HG02840 (cell line): ENCODE measurements around the gene COL4A5.
"Not testable (repeated sequence)": the region's sequence is repeated elsewhere in the genome, so short reads cannot be mapped to it uniquely, and the experiment has no call there.

Source experiments
- ATAC-seq: cut with Tn5 transposase; IDR thresholded peaks from one replicate; pipeline ENCODE4 v1.9.1; 2021; ENCODE audit warnings: mild to moderate bottlenecking, moderate library complexity, moderate number of reproducible peaks; ENCODE audit not compliant: unreplicated experiment, low FRiP score

COL4A5 gene

DNA sequence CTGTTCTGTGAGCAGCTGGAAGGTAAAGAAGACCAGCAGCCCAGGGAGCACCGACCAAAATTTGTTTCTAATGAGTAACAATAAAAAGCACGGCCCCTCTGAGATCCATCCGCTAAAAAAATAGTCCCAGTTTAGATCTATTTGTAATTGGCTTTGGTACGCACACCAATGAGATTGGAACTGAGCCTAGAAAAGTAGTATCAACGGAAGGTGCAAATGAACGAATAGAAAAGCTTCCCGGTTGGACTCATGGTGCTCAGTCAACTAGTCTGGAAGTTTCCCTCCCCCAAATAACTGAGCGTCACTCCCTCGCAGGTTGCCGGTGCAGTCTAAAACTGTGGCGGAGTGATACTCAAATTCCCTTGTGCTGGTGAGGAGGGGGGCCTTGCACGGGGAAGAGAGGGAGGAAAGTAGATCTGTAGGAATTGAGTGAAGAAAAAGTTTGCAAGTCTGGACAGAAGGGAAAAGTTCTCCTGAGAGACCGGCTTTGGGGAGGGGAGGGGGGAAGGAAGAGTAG, at the start of gene COL4A5:
TSS of gene COL4A5 (plus strand) at position 413 of the 517 bp plus-strand sequence. CDS start 288 bp downstream, outside the sequence.
- no peak for ATAC-seq

DNA sequence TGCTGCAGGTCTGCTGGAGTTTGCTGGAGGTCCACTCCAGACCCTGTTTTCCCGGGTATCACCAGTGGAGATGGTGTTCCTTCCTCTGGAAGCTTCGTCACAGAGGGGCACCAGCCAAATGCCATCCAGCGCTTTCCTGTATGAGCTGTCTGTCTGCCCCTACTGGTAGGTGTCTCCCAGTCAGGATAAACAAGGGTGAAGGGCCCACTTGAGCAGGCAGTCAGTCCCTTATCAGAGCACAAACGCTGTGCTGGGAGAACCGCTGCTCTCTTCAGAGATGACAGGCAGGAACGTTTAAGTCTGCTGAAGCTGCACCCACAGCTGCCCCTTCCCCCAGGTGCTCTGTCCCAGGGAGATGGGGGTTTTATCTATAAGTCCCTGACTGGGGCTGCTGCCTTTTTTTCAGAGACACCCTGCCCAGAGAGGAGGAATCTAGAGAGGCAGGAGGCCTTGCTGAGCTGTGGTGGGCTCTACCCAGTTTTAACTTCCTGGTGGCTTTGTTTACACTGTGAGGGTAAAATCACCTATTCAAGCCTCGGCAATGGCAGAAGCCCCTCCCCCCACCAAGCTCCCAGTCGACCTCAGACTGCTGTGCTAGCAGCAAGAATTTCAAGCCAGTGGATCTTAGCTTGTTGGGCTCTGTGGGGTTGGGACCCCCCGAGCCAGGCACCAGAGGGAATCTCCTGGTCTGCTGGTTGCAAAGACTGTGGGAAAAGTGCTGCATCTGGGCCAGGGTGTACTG, 48.5 kb upstream of the COL4A5 start:
- ATAC-seq, result not testable (repeated sequence)

DNA sequence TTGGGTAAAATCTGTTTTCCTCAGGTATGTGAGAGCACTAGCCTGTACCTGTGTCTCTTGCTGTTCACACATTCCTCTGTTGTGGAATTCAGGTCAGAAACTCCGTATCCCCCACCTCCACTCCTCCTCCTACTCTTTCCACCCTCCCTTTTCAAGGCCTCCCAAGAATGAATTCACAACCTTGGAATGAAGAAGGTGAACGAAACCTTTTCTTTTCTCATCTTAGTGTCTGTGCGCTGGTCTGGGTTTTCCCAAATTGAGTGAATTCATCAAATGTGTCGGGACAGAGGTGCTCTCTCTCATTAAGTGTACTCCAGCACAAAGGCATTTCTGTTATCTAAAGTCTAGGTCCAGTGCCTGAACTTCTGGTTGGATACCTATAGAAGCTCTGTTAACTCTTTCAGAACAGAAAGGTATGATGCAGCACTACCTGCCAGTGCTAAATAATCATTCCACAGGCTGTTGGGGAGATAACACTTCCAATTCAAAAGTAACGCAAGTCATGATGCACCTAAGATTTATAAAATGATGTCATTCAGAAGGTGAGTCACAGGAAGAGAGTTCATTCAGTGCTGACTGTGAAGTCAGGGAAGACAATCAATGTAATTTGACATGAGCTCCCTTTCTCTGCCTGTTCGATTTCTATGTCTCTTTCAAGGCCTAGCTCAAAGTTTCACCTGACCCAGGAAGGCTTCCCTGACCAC, 43.3 kb upstream of the COL4A5 start:
- no peak for ATAC-seq

DNA sequence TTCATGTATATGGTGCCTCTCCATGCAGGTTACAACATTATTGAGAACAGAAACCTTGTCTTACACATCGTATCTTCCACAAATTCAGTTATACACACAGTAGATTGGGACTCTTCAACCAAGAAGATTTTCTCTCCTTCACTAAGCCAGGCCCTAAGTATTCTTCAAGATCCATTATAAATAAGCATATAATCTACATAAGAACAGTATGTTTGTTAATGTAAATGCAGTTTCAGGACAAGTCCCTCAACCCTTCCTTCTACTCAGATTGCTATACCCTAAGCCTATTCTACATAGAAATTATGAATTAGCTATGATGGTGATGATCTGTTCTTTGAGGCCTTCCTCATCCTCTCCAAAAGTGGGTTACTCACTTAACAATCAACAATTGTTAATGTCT, 42.7 kb upstream of the COL4A5 start:
- ATAC-seq, result no peak

DNA sequence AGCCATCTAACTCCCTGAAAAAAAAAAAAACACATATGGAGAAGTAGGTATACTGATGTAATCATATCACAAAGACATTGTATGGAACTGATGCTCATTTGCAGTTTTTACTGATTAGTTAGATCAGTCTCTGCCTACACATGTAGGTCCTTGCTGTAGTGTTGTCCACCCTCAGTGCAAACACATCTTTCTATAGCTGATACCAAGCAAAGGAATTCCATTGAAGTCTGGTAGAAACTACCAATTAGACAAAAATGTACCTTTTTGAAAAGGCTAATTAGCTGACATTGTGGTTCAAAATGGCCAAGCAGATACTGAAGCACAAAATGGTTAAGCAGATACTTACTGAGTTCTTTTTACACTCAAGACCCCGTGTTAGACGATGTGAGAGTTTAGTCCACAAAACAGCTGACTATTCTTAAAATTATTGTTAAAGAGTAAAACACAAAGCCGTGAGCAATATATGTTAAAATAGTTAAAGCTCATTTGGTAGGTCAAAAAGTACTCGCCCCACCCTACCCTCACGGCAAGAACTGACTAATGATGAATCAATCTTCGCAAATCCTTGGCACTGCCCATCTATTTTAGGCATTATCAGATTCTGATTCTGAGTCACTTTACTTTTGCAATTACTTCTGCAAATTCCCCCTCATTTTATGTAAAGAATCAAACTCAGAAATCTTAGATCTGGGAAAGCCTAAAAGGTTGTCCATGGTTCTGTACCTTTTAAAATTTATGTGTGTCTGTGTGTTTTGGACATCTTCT, 41.8 kb upstream of the COL4A5 start:
- ATAC-seq, result no peak

DNA sequence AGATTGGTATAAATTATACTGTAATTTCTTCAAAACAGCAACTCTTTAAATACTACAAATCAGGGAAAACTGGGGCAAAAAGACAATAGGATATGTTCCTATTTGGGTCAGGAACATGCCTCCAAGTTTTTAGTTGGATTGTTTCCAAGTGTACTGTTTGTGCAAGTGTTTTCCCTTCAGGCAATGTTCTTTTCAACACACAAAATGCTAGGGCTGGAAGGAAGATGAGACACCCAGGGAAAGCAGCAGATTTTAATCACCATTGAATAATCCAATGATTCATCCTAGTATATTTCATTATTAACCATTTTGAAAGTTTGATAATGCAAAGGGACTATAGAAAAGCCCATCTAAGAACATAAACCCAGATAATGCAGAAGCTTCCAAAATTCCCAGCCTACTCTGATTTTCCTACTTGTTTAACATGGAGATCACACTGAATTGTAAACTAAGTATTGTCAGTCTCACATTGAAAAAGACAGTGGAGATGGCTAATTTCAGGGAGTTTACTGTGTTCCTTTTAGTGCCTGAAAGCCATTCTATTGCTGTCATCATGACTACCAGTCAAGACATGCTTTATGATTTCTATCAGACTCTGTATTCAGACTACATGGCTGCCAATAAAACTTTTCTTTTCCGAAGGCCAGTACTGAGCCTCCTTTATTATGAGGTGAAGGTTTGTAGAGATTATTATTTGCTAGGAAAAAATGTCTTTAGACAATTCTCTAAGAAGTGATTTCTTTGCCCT, 40.0 kb upstream of the COL4A5 start:
- no peak for ATAC-seq

DNA sequence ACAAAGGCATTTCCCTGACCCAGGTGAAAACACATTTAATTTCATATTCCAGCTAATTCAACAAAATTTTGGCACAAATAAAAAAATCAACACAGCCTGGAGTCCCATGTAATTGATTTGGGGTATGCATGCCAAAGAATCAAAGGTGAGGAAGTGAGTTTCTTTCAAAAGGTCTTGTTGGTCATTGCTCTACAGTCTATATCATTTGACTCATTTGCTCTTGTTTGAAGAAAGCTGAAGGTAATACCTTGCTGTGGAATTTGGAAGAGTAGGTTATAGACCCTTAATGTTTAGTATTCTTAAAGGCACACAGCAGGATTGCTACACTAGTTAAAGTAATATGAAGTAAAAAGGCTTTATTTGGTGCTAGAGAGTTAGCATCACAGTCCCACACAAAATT, 26.9 kb upstream of the COL4A5 start:
- ATAC-seq, result no peak

DNA sequence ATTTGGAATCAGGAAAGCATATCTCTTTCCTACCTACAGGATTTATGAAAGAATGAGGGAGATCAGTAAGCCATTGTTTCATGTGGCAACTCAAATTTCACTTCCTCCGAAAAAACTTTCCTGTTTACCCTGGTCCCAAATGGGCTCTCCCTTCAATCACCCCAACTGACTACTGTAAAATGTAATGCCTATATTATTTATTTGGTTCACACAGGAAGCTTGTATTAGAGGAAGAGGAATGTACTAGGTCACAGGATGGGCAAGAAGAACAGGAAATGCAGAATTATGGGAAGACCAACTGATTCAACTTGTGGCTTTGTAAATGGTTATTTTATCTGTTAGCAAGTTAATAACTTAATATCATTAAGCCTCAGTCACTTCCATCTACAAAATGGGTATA, 24.5 kb upstream of the COL4A5 start:
- no peak for ATAC-seq

DNA sequence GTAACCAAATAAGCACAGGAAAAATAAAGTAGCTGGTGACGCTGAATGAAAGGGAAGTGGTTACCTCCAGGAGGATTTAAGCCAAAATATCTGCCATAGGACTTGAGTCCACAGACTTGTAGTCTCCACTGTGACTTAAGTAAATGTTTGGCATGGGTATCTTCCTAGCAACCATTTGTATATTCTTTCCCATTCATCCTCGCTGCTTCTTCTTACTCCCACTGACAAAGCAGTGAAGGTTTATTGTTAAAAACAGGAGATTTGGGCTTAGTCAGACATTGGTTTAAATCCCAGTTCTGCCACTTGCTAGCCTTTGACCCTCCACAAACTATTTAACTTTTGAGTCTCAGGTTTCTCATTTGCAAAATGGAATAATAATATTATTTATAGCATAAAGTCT, 23.7 kb upstream of the COL4A5 start:
- no peak for ATAC-seq

DNA sequence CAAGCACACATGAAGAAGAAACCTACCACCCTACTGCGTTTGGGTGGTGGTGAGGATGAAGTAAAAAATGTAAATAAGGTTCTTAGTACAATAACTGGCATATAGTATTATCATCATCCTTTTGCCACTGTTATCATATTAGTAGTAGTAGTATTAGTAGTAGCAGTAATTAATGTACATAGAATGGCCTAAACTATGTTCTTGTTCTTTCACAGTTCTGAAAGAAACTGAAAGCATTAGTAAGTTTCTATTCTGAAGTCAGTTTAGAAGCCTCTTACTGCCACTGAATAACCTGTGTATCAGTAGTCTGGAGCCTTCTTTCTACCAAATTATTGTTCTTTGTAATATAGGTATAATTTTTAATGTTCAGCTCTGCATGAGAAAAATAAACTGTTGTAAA, 22.4 kb upstream of the COL4A5 start:
- ATAC-seq, result no peak

DNA sequence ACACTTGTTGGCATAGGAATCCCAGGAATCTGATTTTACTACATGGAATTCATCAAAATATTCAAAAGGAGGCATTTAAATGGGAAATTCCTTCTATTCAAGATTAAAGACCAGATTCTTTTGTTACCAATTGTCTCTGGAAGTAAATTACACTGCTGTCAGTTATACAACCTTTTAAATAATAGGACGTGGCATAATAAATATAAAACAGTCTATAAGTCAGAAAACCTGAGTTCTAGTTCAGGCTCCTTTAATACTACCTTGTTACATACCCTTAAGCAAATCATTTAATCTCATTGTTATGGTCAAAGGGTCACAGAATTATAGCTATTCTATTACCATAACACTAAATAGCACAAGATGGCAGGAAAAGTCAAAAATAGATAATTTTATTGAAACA, 20.2 kb upstream of the COL4A5 start:
- ATAC-seq, result no peak

DNA sequence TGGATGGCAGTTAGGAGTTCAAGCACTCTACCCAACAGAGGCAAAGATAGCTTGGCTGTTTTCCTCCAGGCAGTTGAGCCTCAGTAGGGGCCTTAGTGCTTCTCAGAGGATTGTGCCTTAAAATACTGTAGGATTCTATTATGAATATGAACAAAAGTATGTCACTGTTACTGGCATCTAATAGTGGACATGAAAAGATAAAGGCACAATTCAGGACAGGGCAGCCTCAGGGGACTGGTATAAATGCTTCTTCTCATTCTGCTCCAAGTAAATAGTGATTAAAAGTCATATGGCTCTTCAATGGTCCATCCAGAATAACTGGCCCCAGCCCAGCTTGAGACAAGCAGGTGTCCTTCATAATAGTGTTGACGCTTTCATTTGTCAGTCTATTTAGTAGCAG, 19.2 kb upstream of the COL4A5 start:
- no peak for ATAC-seq

DNA sequence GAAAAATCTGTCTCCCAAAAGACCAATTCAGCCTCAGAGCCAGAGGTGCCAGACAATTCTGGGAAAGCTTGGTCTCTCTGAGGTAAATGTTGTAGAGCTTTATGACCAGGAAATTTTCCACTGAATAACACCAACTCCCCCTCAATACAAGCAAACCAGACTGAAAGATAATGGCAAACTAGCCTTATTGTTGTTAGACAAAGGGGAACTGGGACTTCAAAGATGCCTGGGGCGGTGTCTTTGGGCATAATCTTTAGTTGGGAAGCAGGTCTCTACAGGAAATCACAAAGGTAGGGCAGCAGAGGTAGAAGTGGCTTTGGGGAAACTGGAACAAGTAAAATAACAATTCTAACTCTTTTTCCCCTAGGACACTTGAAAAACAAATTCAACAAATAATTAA, 13.4 kb upstream of the COL4A5 start:
- no peak for ATAC-seq

DNA sequence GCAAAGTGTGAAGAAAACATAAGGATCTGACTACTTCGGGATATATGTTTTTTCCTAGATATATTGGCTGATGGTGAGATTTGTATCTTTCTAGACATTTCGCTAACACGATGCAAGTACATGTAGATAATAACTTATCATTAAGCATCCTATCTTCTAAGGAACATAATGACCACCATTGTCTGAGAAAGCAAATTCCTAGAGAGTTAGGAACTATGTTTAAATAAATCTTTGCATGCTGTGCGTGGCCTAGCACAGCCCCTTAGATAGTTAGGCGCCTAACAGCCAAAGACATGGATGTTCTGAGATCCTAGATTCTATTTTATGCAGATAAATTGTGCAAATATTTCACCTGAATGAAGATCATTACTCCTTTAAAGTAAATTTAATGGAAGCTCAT, 4.4 kb upstream of the COL4A5 start:
- ATAC-seq, result no peak

DNA sequence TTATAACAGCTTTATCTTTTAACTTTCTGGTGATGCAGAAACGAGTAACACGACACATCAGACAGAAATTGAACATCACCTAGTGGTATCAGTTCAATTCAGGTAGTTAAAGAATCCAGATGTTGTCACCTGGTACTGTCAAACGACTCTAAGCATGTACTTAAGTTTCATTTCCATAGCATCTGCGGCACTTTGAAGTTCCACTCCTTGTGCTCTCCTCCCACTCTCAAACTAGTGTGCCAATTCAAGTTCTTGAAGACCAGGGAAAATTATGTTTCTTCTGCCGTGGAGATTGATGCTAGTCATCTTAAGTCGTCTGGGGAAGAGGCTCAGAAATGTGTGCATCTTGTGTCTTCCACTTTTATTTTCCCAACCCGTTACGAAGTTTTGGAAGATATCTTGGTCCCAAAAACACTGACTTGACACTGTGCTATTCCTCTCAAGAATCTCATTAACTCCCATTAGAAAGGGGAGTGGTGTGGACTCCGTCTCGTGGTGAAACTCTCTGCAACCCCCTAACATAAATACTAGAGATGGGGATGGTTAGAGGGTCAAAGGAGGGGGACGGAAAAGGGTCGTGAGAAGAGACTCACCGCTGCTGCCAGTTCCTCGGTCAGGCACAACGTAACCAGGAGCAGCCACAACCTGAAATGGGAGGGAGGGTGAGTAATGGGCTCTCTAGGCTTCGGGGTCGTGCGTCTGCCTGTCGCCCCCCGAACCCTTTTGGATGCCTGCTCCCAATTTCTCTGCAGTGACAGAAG, 2.1 kb upstream of the COL4A5 start:
- no peak for ATAC-seq

DNA sequence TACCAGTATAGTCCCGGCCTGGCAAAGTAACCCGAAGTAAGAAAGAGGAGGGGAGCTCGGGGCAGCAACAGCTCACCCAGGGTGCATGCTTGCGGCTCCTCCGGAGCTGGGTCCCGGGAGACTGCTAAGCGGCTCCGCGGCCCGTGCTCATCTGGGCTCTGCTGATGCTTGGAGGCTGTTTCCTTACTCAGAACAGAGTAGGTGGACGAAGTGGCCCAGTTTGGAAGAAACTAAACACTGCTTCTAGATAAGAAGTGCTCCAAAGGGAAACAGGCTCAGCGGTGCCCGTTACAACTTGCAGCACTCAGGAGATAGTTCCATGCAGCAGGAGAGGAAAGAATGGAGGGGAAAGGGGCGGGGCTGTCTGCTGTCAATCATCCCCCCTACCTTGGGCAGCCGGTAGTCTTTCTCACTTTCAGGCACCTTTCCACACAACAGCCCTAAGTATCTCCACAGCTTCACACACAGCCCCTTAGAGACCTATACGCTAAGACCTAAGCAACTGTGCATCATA, 1.5 kb upstream of the COL4A5 start, which contains the start of gene COL4A6:
TSS of gene COL4A6 (minus strand) at position 313 of the 514 bp plus-strand sequence. CDS start at position 87, 226 bp downstream.
- ATAC-seq, result no peak

DNA sequence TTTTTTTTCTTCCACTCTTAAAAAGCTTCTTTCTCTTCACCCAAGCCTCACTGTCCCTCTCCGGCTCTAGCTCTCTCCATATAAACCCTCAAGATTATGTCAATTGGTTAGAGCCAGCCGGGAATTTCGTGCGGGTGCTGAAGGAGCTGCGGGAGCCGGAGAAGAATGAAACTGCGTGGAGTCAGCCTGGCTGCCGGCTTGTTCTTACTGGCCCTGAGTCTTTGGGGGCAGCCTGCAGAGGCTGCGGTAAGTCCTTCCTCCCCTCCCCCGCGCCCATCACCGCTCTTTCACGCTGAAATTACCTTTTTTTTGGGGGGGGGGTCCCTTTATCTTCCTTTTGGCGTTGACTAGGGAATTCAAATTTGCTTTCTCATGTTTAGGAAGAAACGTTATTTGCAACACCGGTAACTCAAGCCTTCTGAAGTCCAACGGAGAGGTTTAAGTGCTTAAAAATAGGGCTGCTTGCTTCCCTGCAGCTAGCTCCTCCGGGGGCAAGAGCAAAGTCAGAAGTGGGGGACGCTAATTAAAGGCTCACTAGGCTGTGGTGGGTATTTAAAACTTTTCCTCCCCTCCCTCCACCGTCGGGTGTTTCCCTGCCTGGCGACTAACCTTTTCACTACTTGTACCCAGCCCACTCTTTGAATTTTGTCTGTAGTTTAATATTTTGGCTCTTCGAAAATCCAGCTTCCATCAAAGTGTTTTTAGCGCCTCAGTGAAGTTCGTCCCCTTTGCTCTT, 491 bp downstream of the COL4A5 start:
- ATAC-seq, result no peak

DNA sequence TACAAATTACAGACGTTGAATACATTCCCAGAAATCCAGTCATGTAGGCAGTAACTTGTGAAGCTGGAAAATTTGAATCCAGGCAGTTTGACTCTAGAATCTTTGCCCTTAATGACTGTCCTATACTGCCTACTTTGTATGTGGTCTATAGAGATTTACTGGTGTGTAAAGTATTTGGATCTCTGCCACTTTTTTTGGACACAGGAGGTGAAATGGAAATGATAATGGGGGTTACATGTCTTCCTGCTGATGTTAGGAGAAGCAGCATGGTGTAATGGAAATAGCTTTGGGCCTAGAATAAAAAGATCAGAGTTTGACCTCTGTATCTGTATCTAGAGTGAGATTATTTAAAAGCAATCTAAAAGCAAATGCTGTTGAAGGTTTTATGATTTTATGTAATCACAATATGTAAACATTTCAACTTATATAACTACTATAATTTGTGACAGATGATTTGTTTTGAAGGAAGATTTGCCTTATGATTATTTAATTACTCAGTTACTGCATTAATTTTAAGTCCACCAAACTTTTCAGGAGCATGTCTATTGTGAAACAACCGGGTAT, 3.3 kb downstream of the COL4A5 start:
- no peak for ATAC-seq
